ENCODE data around the gene EDN3. TPM values are rescaled to one million over a fixed set of nuclear protein-coding genes. Genes with fewer than 3 reads are reported as not detected.

EDN3 gene
- total RNA-seq, 4 donors from 2014 or later = 3.7 to 18.0 (median 11.7) TPM

- H3K36me3 ChIP-seq = no peaks in the 10 kb centered on the region
- intact Hi-C loops (cut with DNase I) = no loop called here
- TF ChIP-seq POLR2AphosphoS5 (IDR thresholded peaks at IDR 0.05) (no peak), EP300 (IDR thresholded peaks at IDR 0.05) (no peak), POLR2A (IDR thresholded peaks at IDR 0.05; ENCODE audit: low read depth) (no peak)
- TF ChIP-seq, protein P1, sequence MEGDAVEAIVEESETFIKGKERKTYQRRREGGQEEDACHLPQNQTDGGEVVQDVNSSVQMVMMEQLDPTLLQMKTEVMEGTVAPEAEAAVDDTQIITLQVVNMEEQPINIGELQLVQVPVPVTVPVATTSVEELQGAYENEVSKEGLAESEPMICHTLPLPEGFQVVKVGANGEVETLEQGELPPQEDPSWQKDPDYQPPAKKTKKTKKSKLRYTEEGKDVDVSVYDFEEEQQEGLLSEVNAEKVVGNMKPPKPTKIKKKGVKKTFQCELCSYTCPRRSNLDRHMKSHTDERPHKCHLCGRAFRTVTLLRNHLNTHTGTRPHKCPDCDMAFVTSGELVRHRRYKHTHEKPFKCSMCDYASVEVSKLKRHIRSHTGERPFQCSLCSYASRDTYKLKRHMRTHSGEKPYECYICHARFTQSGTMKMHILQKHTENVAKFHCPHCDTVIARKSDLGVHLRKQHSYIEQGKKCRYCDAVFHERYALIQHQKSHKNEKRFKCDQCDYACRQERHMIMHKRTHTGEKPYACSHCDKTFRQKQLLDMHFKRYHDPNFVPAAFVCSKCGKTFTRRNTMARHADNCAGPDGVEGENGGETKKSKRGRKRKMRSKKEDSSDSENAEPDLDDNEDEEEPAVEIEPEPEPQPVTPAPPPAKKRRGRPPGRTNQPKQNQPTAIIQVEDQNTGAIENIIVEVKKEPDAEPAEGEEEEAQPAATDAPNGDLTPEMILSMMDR (IDR thresholded peaks at IDR 0.05) = no peak
- H3K27me3 ChIP-seq = peaks cover 0 to 42% (median 2%) of the 10 kb centered on the region in 4 donors
- DNase-seq (ENCODE audit: extremely low spot score) = no peak
- H3K27ac ChIP-seq (replicated peaks in 1 of 4) = no peak overlapping the region
- no peaks in the 10 kb centered on the region for H3K9me3 ChIP-seq
- H3K4me3 ChIP-seq = no peak overlapping the region
- WGBS = 79% methylated on average over 15 of the region's 15 CpGs
- H3K4me1 ChIP-seq = no peaks in the 10 kb centered on the region
Observed at GRCh38 chr20:59359906-59360725, 59.7 kb downstream of the EDN3 start.

DNA sequence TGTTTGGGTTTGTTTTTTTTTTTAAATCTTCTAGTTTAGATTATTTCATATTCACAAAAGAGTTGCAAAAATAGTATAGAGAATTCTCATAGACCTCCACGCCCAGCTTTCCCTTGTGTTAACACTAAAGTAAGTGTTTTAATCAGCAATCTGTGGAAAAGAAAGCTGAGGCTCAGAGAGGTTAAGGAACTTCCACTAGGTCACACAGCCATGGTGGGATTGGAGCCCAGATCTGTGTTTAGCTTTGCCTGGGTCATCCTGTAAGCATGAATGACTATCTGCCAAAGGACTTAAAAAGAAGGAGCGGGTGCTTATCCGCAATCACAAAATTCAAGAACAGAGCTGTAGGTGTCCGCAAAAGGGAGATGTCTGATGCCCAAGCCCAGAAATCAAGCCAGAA is 60.5 kb downstream of the EDN3 start:
- WGBS = 90% methylated on average over 4 of the region's 4 CpGs
- no peaks in the 10 kb centered on the region for H3K36me3 ChIP-seq
- no peaks in the 10 kb centered on the region for H3K4me1 ChIP-seq
- H3K9me3 ChIP-seq = no peaks in the 10 kb centered on the region
- peaks cover 0 to 39% (median 2%) of the 10 kb centered on the region in 4 donors for H3K27me3 ChIP-seq
- no peak for DNase-seq (ENCODE audit: extremely low spot score)
- intact Hi-C loops (cut with DNase I) = no loop called here
- TF ChIP-seq POLR2A (IDR thresholded peaks at IDR 0.05; ENCODE audit: low read depth) (no peak), POLR2AphosphoS5 (IDR thresholded peaks at IDR 0.05) (no peak), EP300 (IDR thresholded peaks at IDR 0.05) (no peak)
- TF ChIP-seq, protein P1 (IDR thresholded peaks at IDR 0.05) = no peak
- no peak overlapping the region for H3K4me3 ChIP-seq
- H3K27ac ChIP-seq (replicated peaks in 1 of 4) = no peak overlapping the region

- no peak overlapping the region for H3K27ac ChIP-seq (replicated peaks in 1 of 4)
- H3K4me3 ChIP-seq = no peak overlapping the region
- H3K36me3 ChIP-seq = no peaks in the 10 kb centered on the region
- intact Hi-C loops (cut with DNase I) = no loop called here
- no peaks in the 10 kb centered on the region for H3K9me3 ChIP-seq
- no peak for DNase-seq (ENCODE audit: extremely low spot score)
- no peaks in the 10 kb centered on the region for H3K4me1 ChIP-seq
- peaks cover 0 to 34% (median 2%) of the 10 kb centered on the region in 4 donors for H3K27me3 ChIP-seq
- TF ChIP-seq EP300 (IDR thresholded peaks at IDR 0.05) (no peak), POLR2A (IDR thresholded peaks at IDR 0.05; ENCODE audit: low read depth) (no peak), POLR2AphosphoS5 (IDR thresholded peaks at IDR 0.05) (no peak)
- TF ChIP-seq, protein P1 (IDR thresholded peaks at IDR 0.05) = no peak
- WGBS = 87% methylated on average over 5 of the region's 5 CpGs
Observed at GRCh38 chr20:59361411-59361810, 61.0 kb downstream of the EDN3 start.

DNA sequence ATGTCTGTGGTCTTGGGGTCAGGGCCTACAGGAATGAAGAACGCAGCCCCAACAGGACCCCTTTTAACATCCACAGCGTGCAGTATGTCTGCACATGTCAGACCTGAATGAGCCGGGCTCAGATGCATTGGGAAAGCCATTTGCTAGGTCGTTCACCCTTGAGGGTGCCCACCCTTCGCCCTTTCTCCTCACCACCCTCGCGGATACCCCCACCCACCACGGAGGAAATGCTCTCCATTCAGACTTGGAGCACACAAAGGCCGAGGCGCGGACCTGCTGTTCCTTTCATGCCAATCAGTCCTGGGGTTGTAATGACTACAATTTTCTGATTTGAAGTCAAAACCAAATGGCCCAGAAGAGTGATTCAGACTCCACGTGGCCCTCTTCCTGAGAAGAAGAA is 62.7 kb downstream of the EDN3 start:
- H3K27ac ChIP-seq (replicated peaks in 1 of 4) = no peak overlapping the region
- WGBS = 82% methylated on average over 12 of the region's 12 CpGs
- TF ChIP-seq EP300 (IDR thresholded peaks at IDR 0.05) = no peak
- no peak for TF ChIP-seq POLR2A (IDR thresholded peaks at IDR 0.05; ENCODE audit: low read depth)
- TF ChIP-seq POLR2AphosphoS5 (IDR thresholded peaks at IDR 0.05) = no peak
- TF ChIP-seq, protein P1 (IDR thresholded peaks at IDR 0.05) = no peak
- no peak for DNase-seq (ENCODE audit: extremely low spot score)
- H3K36me3 ChIP-seq = no peaks in the 10 kb centered on the region
- no peaks in the 10 kb centered on the region for H3K4me1 ChIP-seq
- H3K4me3 ChIP-seq = no peak overlapping the region
- H3K27me3 ChIP-seq = peaks cover 0 to 26% (median 0%) of the 10 kb centered on the region in 4 donors
- H3K9me3 ChIP-seq = no peaks in the 10 kb centered on the region
- intact Hi-C loops (cut with DNase I) = no loop called here
